Mucosa of descending colon (tissue), 3 donors: Measurements from ENCODE around the gene ARHGEF6. TPM values are rescaled to one million over a fixed set of nuclear protein-coding genes. Genes with fewer than 3 reads are reported as not detected.

Experiments used
- ATAC-seq: fragments of 200-7000 bp; cut with Tn5 transposase; one replicate; pipeline ENCODE4 v1.9.1; 2020; ENCODE audit warnings: mild to moderate bottlenecking, moderate library complexity
- DNase-seq, 3 donors: peaks; one replicate each; pipeline ENCODE4 v3.0.0-alpha.2; 2020
- H3K36me3 ChIP-seq: fragments of 200-600 bp; one replicate; pipeline ENCODE4 v1.8.0; 2021; ENCODE audit warnings: low read depth, mild to moderate bottlenecking
- H3K4me1 ChIP-seq: fragments of 200-600 bp; one replicate; pipeline ENCODE4 v1.8.0; 2021; ENCODE audit warnings: low read depth, mild to moderate bottlenecking
- H3K4me3 ChIP-seq: fragments of 200-600 bp; one replicate; pipeline ENCODE4 v1.8.0; 2021; ENCODE audit warnings: mild to moderate bottlenecking
- H3K9me3 ChIP-seq: fragments of 200-600 bp; one replicate; pipeline ENCODE4 v1.8.0; 2021; ENCODE audit warnings: mild to moderate bottlenecking
- CTCF ChIP-seq: fragments of 200-600 bp; IDR thresholded peaks from one replicate; pipeline ENCODE4 v1.8.0; 2022; ENCODE audit warnings: antibody characterized with exemption, mild to moderate bottlenecking
- intact Hi-C, 2 donors: fragments of 100-400 bp; cut with DNase I in 1 of 2; cut with micrococcal nuclease in 1 of 2; formaldehyde crosslinking; loops; one replicate each; pipeline versions ENCODE4 v1.11.0 to v1.11.1; 2022; cut with DNase I, micrococcal nuclease
- total RNA-seq, 3 donors: library from RNA; stranded (reverse); fragmentation: NEBNext Ultra II Directional in 2 of 3; extraction: Animal tissue kit (Norgen Biotek cat#: 25700) in 2 of 3; gene quantifications; one replicate each; pipeline versions ENCODE4 v1.2.1 to v1.2.4, GENCODE V29; 2021 to 2023
- donor health status: DM: no; HTN: no; CAD: no; lungs with moderate emphysema.
- donor health status: DM: no; HTN: no; CAD: no.
- donor health status: DM: no; HTN: yes; CAD: no.

The ARHGEF6 gene
- total RNA-seq, 3 donors from 2014 or later, result 2.8 to 17.2 (median 6.6) TPM

GRCh38 chrX:136738049-136738729, 42.5 kb downstream of the ARHGEF6 start:
- intact Hi-C loops, result no loop called here
- Histone ChIP-seq H3K9me3 (no peaks in the 10 kb centered on the region), H3K36me3 (no peaks in the 10 kb centered on the region), H3K4me1 (no peaks in the 10 kb centered on the region), H3K4me3 (no peak overlapping the region)
- ATAC-seq (no peak), DNase-seq (no peak)
- TF ChIP-seq CTCF, result no peak

GRCh38 chrX:136736690-136737089, 44.0 kb downstream of the ARHGEF6 start:
- Histone ChIP-seq H3K4me3 (no peak overlapping the region), H3K4me1 (no peaks in the 10 kb centered on the region), H3K36me3 (no peaks in the 10 kb centered on the region), H3K9me3 (no peaks in the 10 kb centered on the region)
- TF ChIP-seq CTCF, result no peak
- intact Hi-C loops, result no loop called here
- ATAC-seq, result no peak
- no peak for DNase-seq

GRCh38 chrX:136735601-136736000, 45.1 kb downstream of the ARHGEF6 start:
- intact Hi-C loops, result no loop called here
- ATAC-seq, result no peak
- TF ChIP-seq CTCF, result no peak
- no peak for DNase-seq
- Histone ChIP-seq H3K36me3 (no peaks in the 10 kb centered on the region), H3K9me3 (no peaks in the 10 kb centered on the region), H3K4me3 (no peak overlapping the region), H3K4me1 (no peaks in the 10 kb centered on the region)

- no peak for DNase-seq
These were observed 47.1 kb downstream of the ARHGEF6 start for GRCh38 chrX:136733613-136734012.

GRCh38 chrX:136731798-136732197, 48.9 kb downstream of the ARHGEF6 start:
- no peak overlapping the region for H3K4me3 ChIP-seq
- no peak for TF ChIP-seq CTCF
- DNase-seq (no peak), ATAC-seq (no peak)
- no peaks in the 10 kb centered on the region for H3K4me1 ChIP-seq
- no peaks in the 10 kb centered on the region for H3K9me3 ChIP-seq
- intact Hi-C loops, result no loop called here
- no peaks in the 10 kb centered on the region for H3K36me3 ChIP-seq

More at GRCh38 chrX:136733613-136734012, 47.1 kb downstream of the ARHGEF6 start:
- Histone ChIP-seq H3K4me1 (no peaks in the 10 kb centered on the region), H3K4me3 (no peak overlapping the region), H3K36me3 (no peaks in the 10 kb centered on the region), H3K9me3 (no peaks in the 10 kb centered on the region)
- TF ChIP-seq CTCF, result no peak
- intact Hi-C loops, result no loop called here
- ATAC-seq, result no peak
